ENCODE measurements around the gene ZNF837.
"Not testable (repeated sequence)": the region's sequence is repeated elsewhere in the genome, so short reads cannot be mapped to it uniquely, and the experiment has no call there.

ZNF837 gene

GRCh38 chr19:58395979-58396627 lies 15.3 kb upstream of the ZNF837 start:
- DNase-seq = no peak

- DNase-seq = no peak
Measured at GRCh38 chr19:58395220-58395978, 14.6 kb upstream of the ZNF837 start, which contains the start of gene RNF225. Gene RNF225 (plus strand): TSS chr19:58395656. CDS start chr19:58396090, 434 bp downstream.

GRCh38 chr19:58394821-58395219 lies 14.0 kb upstream of the ZNF837 start:
- DNase-seq = no peak

GRCh38 chr19:58393725-58394033 lies 12.8 kb upstream of the ZNF837 start:
- DNase-seq = no peak

- no peak for DNase-seq
Measured at GRCh38 chr19:58392945-58393724, 12.3 kb upstream of the ZNF837 start.

GRCh38 chr19:58388175-58388526 lies 7.3 kb upstream of the ZNF837 start:
- no peak for DNase-seq

GRCh38 chr19:58387338-58388174 lies 6.7 kb upstream of the ZNF837 start:
- DNase-seq = no peak

GRCh38 chr19:58386576-58387337 lies 5.9 kb upstream of the ZNF837 start, which contains the start of gene RPS5:
Gene RPS5 (plus strand): TSS chr19:58387269. CDS start chr19:58388138, 869 bp downstream.
- peak; percentile 49 to 97 (median 94) for DNase-seq

GRCh38 chr19:58385891-58386575 lies 5.2 kb upstream of the ZNF837 start:
- DNase-seq = no peak

- DNase-seq = no peak
Measured at GRCh38 chr19:58385313-58385890, 4.6 kb upstream of the ZNF837 start.

- no peak for DNase-seq
Measured at GRCh38 chr19:58382997-58383603, 2.3 kb upstream of the ZNF837 start.

- no peak for DNase-seq
Measured at GRCh38 chr19:58381460-58382212, 806 bp upstream of the ZNF837 start.

GRCh38 chr19:58380037-58380661 lies 681 bp downstream of the ZNF837 start:
- DNase-seq = no peak

GRCh38 chr19:58379246-58379645 lies 1.6 kb downstream of the ZNF837 start:
- no peak for DNase-seq

GRCh38 chr19:58376724-58377123 lies 4.1 kb downstream of the ZNF837 start:
- not testable (repeated sequence) for DNase-seq

- no peak for DNase-seq
Measured at GRCh38 chr19:58374200-58374599, 6.6 kb downstream of the ZNF837 start.

GRCh38 chr19:58372311-58373133 lies 8.3 kb downstream of the ZNF837 start:
- DNase-seq = peak in 4 of 14 donors; percentile 11 to 39 (median 20)

All from C1 segment of cervical spinal cord (tissue), 14 donors.